ENCODE results near the gene ZC2HC1B. TPM values are rescaled to one million over a fixed set of nuclear protein-coding genes. Genes with fewer than 3 reads are reported as not detected.

Gene ZC2HC1B
- total and polyA plus RNA-seq, 9 of the 15 experiments (the other 6 are each of a cell fraction or from before 2014, with no cell fraction given) = not detected

DNA sequence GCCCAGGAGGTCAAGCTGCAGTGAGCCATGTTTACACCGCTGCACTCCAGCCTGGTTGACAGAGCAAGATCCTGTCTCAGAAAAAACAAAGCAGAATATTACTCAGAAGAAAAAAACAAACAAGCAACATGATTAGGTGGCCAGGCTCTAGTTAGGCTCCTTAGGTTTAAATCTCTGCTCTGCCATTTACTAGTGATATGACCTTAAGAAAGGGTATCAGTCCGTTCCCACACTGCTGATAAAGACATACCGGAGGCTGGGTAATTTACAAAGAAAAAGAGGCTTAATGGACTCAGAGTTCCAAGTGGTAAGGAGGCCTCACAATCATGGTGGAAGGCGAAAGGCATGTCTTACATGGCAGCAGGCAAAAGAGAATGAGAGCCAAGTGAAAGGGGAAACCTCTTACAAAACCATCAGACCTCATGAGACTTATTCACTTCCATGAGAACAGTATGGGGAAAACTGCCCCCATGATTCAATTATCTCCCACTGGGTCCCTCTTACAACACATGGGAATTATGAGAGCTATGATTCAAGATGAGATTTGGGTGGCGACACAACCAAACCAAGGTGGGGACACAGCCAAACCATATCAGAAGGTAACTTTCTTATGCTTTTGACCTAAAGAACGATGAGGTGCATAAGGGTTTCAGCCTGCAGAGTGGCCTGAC lies 23.5 kb upstream of the ZC2HC1B start (continued):
- peak in 1 of 2 experiments; percentile 88; a peak in 2 of 4 replicates for TF ChIP-seq RCOR1 (IDR thresholded peaks at IDR 0.05; ENCODE audit: borderline replicate concordance in 1 of 2, low read depth in 2 of 2, low read length in 2 of 2)
- no peak for TF ChIP-seq PML (IDR thresholded peaks at IDR 0.05; ENCODE audit: low read length)
- TF ChIP-seq LEF1 (IDR thresholded peaks at IDR 0.05) = no peak
- TF ChIP-seq L3MBTL2 (IDR thresholded peaks at IDR 0.05) = no peak

DNA sequence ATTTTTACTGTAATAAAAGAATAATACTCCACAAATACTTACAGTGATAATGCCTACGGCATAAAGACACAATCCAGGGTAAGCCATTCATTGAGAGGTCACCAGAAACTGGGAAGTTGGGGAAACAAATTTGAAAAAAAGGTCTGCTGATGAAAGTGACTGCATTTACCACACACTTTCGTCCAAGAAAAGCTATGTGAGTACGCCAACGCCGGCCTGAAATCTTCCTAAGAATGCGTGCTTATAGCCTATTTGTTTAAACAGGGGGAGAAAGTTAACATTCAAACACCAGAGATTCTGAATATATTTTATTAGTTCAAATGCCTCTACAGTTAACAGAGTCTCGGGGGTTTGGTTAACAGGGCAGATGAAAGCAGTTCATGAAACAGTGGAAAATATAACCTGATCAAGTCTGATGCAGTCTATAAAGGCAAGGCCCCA lies 21.8 kb upstream of the ZC2HC1B start:
- H3K27ac ChIP-seq (ENCODE audit: extremely low read depth, low read depth, low read length) = peak overlapping the region; percentile 94
- in situ Hi-C loops (cut with MboI) (no loop called here), intact Hi-C loops (cut with micrococcal nuclease) (loop anchor here (2.0 to 5.0 kb wide), 3 partner anchors 36 to 250 kb away; partner anchors contain the start of gene PHACTR2)
- H4K20me1 ChIP-seq (replicated peaks; ENCODE audit: control insufficient read depth, insufficient read depth, low read length) = no peaks in the 10 kb centered on the region
- no peaks in the 10 kb centered on the region for H3K9me3 ChIP-seq (replicated peaks; ENCODE audit: control insufficient read depth, insufficient read depth, low read depth, low read length)
- H3K36me3 ChIP-seq (ENCODE audit: control insufficient read depth, insufficient read depth, low read length) = peaks cover 35% of the 10 kb centered on the region
- peaks cover 46% of the 10 kb centered on the region for H3K79me2 ChIP-seq (ENCODE audit: control insufficient read depth, insufficient read depth, low read length)
- peak overlapping the region; percentile 94 to 99 for H3K9ac ChIP-seq (ENCODE audit: insufficient read depth in 1 of 2, low read depth in 2 of 2, low read length in 2 of 2)
- peak overlapping the region; percentile 91 for H3K4me2 ChIP-seq (ENCODE audit: insufficient read depth, low read length)
- no peak for TF ChIP-seq ZNF12 (CRISPR knock-in tag; IDR thresholded peaks at IDR 0.05)
- no peak for TF ChIP-seq EP400 (IDR thresholded peaks at IDR 0.05)
- 0 out of 2 replicates have a peak, but pooled peaks have one; percentile 18 for TF ChIP-seq MECOM (CRISPR knock-in tag; IDR thresholded peaks at IDR 0.05)
- TF ChIP-seq BRD9 (IDR thresholded peaks at IDR 0.05; ENCODE audit: low read depth, partially characterized antibody) = peak; percentile 7
- no peak for TF ChIP-seq MTA2 (IDR thresholded peaks at IDR 0.05; ENCODE audit: low read depth)
- TF ChIP-seq HNRNPLL (IDR thresholded peaks at IDR 0.05; ENCODE audit: low read depth, low read length, poor library complexity, severe bottlenecking) = no peak
- no peak for TF ChIP-seq OTX1 (CRISPR knock-in tag; IDR thresholded peaks at IDR 0.05)
- TF ChIP-seq ZC3H4 (CRISPR knock-in tag; IDR thresholded peaks at IDR 0.05; ENCODE audit: borderline replicate concordance) = peak; percentile 83; the same call in 1 of the 2 replicates
- no peak for TF ChIP-seq ZNF140 (CRISPR knock-in tag; IDR thresholded peaks at IDR 0.05)
- TF ChIP-seq SMARCA4 (IDR thresholded peaks at IDR 0.05) = 0 out of 2 replicates have a peak, but pooled peaks have one; percentile 9
- TF ChIP-seq HDAC3 (IDR thresholded peaks at IDR 0.05; ENCODE audit: borderline replicate concordance, partially characterized antibody) = peak; percentile 27
- TF ChIP-seq, protein P1, sequence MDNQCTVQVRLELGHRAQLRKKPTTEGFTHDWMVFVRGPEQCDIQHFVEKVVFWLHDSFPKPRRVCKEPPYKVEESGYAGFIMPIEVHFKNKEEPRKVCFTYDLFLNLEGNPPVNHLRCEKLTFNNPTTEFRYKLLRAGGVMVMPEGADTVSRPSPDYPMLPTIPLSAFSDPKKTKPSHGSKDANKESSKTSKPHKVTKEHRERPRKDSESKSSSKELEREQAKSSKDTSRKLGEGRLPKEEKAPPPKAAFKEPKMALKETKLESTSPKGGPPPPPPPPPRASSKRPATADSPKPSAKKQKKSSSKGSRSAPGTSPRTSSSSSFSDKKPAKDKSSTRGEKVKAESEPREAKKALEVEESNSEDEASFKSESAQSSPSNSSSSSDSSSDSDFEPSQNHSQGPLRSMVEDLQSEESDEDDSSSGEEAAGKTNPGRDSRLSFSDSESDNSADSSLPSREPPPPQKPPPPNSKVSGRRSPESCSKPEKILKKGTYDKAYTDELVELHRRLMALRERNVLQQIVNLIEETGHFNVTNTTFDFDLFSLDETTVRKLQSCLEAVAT (IDR thresholded peaks at IDR 0.05) = peak in 1 of 2 experiments; percentile 51; a peak in 1 of 4 replicates
- no peak for TF ChIP-seq ZSCAN29 (IDR thresholded peaks at IDR 0.05)
- TF ChIP-seq, protein P2, sequence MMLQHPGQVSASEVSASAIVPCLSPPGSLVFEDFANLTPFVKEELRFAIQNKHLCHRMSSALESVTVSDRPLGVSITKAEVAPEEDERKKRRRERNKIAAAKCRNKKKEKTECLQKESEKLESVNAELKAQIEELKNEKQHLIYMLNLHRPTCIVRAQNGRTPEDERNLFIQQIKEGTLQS (IDR thresholded peaks at IDR 0.05) = no peak
- TF ChIP-seq, protein P2 (CRISPR knock-in tag; conservative IDR thresholded peaks at IDR 0.05) = no peak
- 0 out of 2 replicates have a peak, but pooled peaks have one; percentile 14 for TF ChIP-seq DMBX1 (CRISPR knock-in tag; IDR thresholded peaks at IDR 0.05; ENCODE audit: borderline replicate concordance)
- BruUV-seq (replicated peaks) = TSS peak; percentile 98
- no peaks in the 10 kb centered on the region for H3K27me3 ChIP-seq (ENCODE audit: control insufficient read depth in 2 of 2, insufficient read depth in 2 of 2, low read length in 2 of 2)
- ATAC-seq (no peak; the same call in 2 of the 3 replicates), FAIRE-seq (no peak), DNase-seq (ENCODE audit: extremely low read depth in 1 of 4, low spot score in 3 of 4) (no peak)
- CTCF ChIA-PET (ENCODE audit: low intra/inter-chr PET ratio) = no interaction called here
- WGBS (ENCODE audit: insufficient coverage, low coverage, missing lambda C conversion rate) = 33% methylated on average over 7 of the region's 7 CpGs
- H3K4me1 ChIP-seq (replicated peaks in 1 of 2; ENCODE audit: control insufficient read depth in 2 of 2, insufficient read depth in 2 of 2, low read length in 2 of 2) = peaks cover 2 to 9% of the 10 kb centered on the region in 2 experiments; a peak in 4 of 5 replicates
- H3K4me3 ChIP-seq = peak overlapping the region; percentile 78
- no peaks in the 10 kb centered on the region for H3K9me1 ChIP-seq (ENCODE audit: control insufficient read depth, insufficient read depth, low read length)
- peak overlapping the region; percentile 92 for H2AFZ ChIP-seq (ENCODE audit: low read depth, low read length)
- POLR2A ChIA-PET = interaction anchor here (0.6 to 2.4 kb wide), 19 partner anchors 10 to 309 kb away, joined by 3 to 13 read pairs (median 4); no protein-coding TSS in a partner anchor

Data from K562 (cell line).